Osteoblast (primary cell): ENCODE measurements around the gene EPHA10. TPM values are rescaled to one million over a fixed set of nuclear protein-coding genes. Genes with fewer than 3 reads are reported as not detected.

Experiments used
- DNase-seq: peaks from one replicate; pipeline ENCODE4 v3.0.0; 2011; ENCODE audit warnings: low spot score, mixed read lengths; ENCODE audit not compliant: insufficient read length; ENCODE audit errors: missing footprints
- H2AFZ ChIP-seq: 2 replicates; pipeline ENCODE4 v1.6.0; 2011; ENCODE audit warnings: mild to moderate bottlenecking, low read length
- H3K27ac ChIP-seq: 2 replicates; pipeline ENCODE4 v1.5.1; 2011; ENCODE audit warnings: mild to moderate bottlenecking, low read depth, low read length, moderate library complexity
- H3K27me3 ChIP-seq: 2 replicates; pipeline ENCODE4 v1.6.0; 2012; ENCODE audit warnings: mild to moderate bottlenecking, control low read depth, inconsistent platforms, low read length, moderate library complexity; ENCODE audit not compliant: insufficient read depth
- H3K36me3 ChIP-seq: 2 replicates; pipeline ENCODE4 v1.5.1; 2011; ENCODE audit warnings: mild to moderate bottlenecking, low read length, control low read depth, moderate library complexity; ENCODE audit not compliant: insufficient read depth
- H3K4me1 ChIP-seq: 2 replicates; pipeline ENCODE4 v1.5.1; 2011; ENCODE audit warnings: mild to moderate bottlenecking, low read length, control low read depth, moderate library complexity; ENCODE audit not compliant: insufficient read depth
- H3K4me2 ChIP-seq: 2 replicates; pipeline ENCODE4 v1.6.0; 2011; ENCODE audit warnings: mild to moderate bottlenecking, low read length; ENCODE audit not compliant: insufficient read depth
- H3K4me3 ChIP-seq: fragments of 200-600 bp; sonication (generic); 3 replicates; pipeline ENCODE4 v1.5.1; 2012; ENCODE audit warnings: mild to moderate bottlenecking, low read length, inconsistent platforms; ENCODE audit not compliant: insufficient read depth
- H3K79me2 ChIP-seq: 2 replicates; pipeline ENCODE4 v1.6.0; 2012; ENCODE audit warnings: mild to moderate bottlenecking, low read length, control low read depth, inconsistent platforms; ENCODE audit not compliant: insufficient read depth
- H3K9me3 ChIP-seq: 2 replicates; pipeline ENCODE4 v1.5.1; 2011; ENCODE audit warnings: low read depth, low read length, control low read depth
- H4K20me1 ChIP-seq: 2 replicates; pipeline ENCODE4 v1.6.0; 2012; ENCODE audit warnings: mild to moderate bottlenecking, low read length, control low read depth; ENCODE audit not compliant: insufficient read depth
- total RNA-seq: library from RNA; depleted of rRNA; stranded (reverse); fragments of >200 nt; gene quantifications from 2 replicates; pipeline ENCODE4 v1.2.3, GENCODE V29; 2012
- TF ChIP-seq, protein P1 (sequence below): IDR thresholded peaks from 2 replicates; pipeline ENCODE4 v1.5.1; 2011; ENCODE audit warnings: mild to moderate bottlenecking, low read depth, low read length, moderate library complexity; ENCODE audit errors: extremely low read depth

EPHA10 gene
- total RNA-seq, 1 donor = not detected

DNA sequence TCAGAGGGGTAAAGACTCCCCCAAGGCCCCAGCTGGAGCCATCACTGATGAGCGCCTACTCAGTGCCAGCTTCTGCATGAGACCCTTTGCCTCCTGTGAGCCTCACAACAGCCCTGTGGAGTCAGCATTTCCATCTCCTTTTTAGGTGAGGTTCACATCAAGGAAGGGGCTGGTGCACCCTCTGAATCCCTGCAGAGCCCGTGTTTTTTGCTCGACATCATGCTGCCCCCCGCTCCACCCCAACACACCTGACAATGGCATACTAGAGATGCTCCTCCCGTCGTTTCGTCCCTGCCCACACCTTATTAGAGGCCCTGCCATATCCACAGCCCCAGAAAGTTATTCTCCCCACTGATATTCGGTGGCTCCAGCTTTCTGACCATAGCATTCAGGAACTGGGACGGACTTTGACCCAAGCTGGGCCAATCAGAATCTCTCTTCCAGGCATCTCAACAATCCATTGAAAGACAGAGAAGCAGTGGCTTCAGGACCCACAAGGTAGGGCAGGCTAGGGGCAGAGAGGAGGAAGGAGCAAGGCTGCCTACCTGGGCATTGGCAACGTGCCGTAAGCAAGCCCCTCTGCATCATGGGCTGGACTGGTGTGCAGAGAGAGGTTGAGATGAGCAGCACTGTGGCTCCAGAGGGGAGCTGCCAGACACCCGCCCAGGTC, 32.7 kb downstream of the EPHA10 start:
- no peaks in the 10 kb centered on the region for H3K9me3 ChIP-seq
- H2AFZ ChIP-seq = no peak overlapping the region
- no peak overlapping the region for H3K4me2 ChIP-seq
- peaks cover 45% of the 10 kb centered on the region for H3K27me3 ChIP-seq
- peak; percentile 31 for DNase-seq
- H3K27ac ChIP-seq = no peak overlapping the region
- no peaks in the 10 kb centered on the region for H3K36me3 ChIP-seq
- TF ChIP-seq, protein P1, sequence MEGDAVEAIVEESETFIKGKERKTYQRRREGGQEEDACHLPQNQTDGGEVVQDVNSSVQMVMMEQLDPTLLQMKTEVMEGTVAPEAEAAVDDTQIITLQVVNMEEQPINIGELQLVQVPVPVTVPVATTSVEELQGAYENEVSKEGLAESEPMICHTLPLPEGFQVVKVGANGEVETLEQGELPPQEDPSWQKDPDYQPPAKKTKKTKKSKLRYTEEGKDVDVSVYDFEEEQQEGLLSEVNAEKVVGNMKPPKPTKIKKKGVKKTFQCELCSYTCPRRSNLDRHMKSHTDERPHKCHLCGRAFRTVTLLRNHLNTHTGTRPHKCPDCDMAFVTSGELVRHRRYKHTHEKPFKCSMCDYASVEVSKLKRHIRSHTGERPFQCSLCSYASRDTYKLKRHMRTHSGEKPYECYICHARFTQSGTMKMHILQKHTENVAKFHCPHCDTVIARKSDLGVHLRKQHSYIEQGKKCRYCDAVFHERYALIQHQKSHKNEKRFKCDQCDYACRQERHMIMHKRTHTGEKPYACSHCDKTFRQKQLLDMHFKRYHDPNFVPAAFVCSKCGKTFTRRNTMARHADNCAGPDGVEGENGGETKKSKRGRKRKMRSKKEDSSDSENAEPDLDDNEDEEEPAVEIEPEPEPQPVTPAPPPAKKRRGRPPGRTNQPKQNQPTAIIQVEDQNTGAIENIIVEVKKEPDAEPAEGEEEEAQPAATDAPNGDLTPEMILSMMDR = no peak
- H3K4me1 ChIP-seq = no peaks in the 10 kb centered on the region
- no peaks in the 10 kb centered on the region for H4K20me1 ChIP-seq
- H3K4me3 ChIP-seq = no peak overlapping the region
- H3K79me2 ChIP-seq = no peaks in the 10 kb centered on the region

DNA sequence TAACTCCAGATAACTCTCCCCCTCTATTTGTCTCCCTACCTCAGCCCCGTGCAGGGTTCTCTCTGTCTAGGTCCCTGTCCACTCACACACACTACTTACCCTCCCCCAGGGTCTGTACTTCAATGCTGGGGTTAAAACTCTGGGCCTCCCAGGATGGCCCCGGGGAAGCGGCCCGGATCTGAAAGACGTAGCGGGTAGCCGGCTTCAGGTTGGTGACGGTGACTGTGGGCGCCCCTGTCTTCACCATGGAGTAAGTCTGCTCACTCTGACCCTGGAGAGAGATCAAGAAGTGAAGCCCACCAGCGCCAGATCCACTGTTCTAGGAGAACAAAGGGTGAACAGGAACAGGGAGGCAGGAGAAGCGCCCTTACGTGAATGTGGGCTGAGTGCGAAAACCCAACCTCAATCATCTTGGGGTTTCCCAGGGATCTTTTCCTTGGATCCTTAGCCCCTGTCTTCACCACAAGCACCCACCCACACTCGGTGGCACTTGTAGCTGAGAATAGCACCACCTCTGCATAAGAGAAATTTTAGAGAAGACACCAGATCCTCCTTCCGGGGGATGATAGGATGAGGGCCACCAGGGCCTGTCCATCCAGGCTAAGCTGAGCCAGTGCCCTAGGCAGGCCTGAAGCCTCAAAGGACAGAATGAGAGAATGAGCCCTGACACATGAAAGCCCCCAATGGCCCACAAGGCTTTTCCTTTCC, 33.5 kb downstream of the EPHA10 start:
- H3K27me3 ChIP-seq = peaks cover 49% of the 10 kb centered on the region
- no peak overlapping the region for H3K4me3 ChIP-seq
- H3K79me2 ChIP-seq = no peaks in the 10 kb centered on the region
- H3K36me3 ChIP-seq = no peaks in the 10 kb centered on the region
- H3K4me1 ChIP-seq = no peaks in the 10 kb centered on the region
- peak; percentile 65 for DNase-seq
- no peaks in the 10 kb centered on the region for H4K20me1 ChIP-seq
- no peak overlapping the region for H3K27ac ChIP-seq
- TF ChIP-seq, protein P1 = no peak
- no peaks in the 10 kb centered on the region for H3K9me3 ChIP-seq
- H2AFZ ChIP-seq = no peak overlapping the region
- no peak overlapping the region for H3K4me2 ChIP-seq

DNA sequence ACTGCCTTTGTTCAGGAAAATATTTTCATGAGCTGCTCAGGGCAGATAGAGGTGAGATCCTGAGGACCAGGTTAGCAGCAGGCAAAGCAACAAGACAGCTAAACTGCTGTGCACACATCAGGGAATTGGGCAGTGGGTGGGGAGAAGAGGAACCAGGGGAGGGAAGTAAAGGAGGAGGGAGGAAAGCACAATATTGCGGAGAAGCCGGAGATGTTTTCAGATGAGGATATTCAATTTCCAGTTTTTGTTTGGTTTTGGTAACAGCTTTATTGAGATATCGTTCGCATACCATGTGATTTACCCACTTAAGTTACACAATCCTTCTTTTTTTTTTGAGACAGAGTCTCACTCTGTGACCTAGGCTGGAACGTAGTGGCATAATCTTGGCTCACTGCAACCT, 34.5 kb downstream of the EPHA10 start:
- peak; percentile 65 for DNase-seq
- TF ChIP-seq, protein P1 = no peak
- H3K4me2 ChIP-seq = no peak overlapping the region
- H3K9me3 ChIP-seq = no peaks in the 10 kb centered on the region
- H3K79me2 ChIP-seq = no peaks in the 10 kb centered on the region
- no peaks in the 10 kb centered on the region for H3K4me1 ChIP-seq
- no peak overlapping the region for H2AFZ ChIP-seq
- H3K27me3 ChIP-seq = peaks cover 53% of the 10 kb centered on the region
- H3K4me3 ChIP-seq = no peak overlapping the region
- H3K27ac ChIP-seq = no peak overlapping the region
- H3K36me3 ChIP-seq = no peaks in the 10 kb centered on the region
- H4K20me1 ChIP-seq = peaks cover 3% of the 10 kb centered on the region

DNA sequence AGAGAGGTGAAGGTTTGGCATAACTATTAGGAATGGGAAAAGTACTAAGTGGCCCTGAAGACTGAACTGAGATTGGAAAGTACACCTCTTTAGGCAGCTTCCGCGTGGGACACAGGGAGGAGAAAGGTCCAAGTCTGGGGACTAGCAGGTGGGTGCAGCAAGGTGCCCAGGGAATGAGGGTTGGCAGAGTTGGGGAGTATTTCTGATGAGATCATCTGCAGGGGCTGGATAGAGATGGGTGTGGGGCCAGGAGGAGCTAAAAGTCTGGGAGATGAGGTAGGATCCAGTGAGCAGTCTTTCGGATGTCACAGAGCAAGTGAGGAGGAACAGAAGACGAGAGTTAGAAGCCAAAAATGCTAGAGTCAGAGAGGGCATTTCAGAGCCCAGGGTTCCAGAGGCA, 36.5 kb downstream of the EPHA10 start:
- peaks cover 3% of the 10 kb centered on the region for H4K20me1 ChIP-seq
- H3K27ac ChIP-seq = no peak overlapping the region
- H3K36me3 ChIP-seq = no peaks in the 10 kb centered on the region
- H2AFZ ChIP-seq = no peak overlapping the region
- H3K4me2 ChIP-seq = no peak overlapping the region
- no peaks in the 10 kb centered on the region for H3K9me3 ChIP-seq
- peaks cover 49% of the 10 kb centered on the region for H3K27me3 ChIP-seq
- DNase-seq = no peak
- H3K79me2 ChIP-seq = no peaks in the 10 kb centered on the region
- H3K4me3 ChIP-seq = no peak overlapping the region
- H3K4me1 ChIP-seq = peaks cover 8% of the 10 kb centered on the region
- TF ChIP-seq, protein P1 = no peak
